GM19372 (cell line): ENCODE measurements around the gene NR5A1.

Experiments used
- ATAC-seq: cut with Tn5 transposase; IDR thresholded peaks from one replicate; pipeline ENCODE4 v1.9.1; 2021; ENCODE audit warnings: mild to moderate bottlenecking, low read depth, moderate library complexity; ENCODE audit not compliant: unreplicated experiment

NR5A1 gene

DNA sequence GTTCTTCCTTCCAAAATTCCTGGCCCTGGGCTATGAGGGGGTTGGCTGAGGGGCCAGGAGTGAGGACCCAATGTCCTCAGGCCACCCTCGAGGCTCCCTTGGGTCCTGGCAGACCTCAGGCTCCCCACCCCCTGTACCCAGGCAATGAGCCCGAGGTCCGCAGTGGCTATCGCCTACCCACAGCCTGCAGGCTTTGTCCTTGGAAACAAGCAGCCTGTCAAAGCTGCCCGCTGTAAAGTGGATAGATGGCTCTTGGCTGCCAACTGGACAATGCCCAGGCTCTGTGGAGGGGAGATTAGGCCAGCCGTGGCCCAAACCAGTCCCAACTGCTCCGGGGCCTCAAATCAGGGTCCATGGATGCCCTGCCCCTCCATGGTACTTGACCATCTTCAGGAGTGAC is 59.2 kb downstream of the NR5A1 start:
- ATAC-seq = no peak

DNA sequence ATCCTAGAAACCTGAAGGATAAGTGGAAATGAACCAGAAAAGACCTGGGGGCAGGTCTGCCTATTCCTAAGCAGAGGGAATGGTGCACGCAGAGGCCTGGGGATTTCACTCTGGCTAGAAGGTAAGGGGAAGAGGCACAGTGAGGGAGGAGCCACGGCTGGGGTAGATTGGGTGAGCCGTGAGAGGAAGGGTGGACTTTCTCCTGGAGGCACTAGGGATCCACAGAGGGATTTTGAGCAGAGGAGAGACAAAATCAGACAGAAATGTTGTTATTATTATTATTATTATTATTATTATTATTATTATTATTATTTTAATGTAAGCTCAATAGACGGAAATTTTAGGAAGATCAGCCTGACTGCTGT is 59.9 kb downstream of the NR5A1 start:
- ATAC-seq = no peak

DNA sequence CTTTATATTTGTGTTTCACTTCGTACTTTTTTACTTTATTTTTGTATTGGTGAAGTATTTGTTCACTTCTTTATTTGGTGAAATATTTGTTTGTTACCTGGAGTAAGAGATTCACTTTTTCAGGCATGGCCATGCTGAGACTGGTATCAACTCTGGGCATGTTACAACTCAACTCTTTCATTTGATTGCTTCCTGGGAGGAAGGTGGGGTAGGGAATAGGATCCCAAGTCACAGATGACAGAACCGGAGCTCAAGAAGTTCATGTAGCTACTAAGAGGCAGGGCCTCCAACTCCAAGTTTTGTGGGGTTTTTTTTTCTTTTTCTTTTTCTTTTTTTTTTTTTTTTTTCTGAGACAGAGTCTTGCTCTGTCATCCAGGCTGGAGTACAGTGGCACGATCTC is 63.0 kb downstream of the NR5A1 start:
- ATAC-seq = no peak

DNA sequence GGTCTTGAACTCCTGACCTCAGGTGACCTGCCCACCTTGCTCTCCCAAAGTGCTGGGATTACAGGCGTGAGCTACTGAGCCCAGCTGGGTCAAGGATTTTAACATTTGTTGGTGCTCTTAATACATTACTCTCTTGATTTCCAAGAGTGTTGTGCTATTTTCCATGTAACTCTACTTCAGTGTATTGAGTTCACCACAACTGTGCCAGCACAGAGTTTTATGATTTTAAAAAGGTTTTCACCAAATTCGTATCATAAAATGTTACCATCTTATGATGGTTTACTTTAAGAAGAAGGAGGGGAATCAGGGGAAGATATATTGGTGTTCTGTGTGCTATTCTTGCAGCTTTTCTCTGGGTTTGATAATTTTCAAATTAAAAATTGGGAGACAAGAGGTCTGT is 63.6 kb downstream of the NR5A1 start:
- no peak for ATAC-seq

DNA sequence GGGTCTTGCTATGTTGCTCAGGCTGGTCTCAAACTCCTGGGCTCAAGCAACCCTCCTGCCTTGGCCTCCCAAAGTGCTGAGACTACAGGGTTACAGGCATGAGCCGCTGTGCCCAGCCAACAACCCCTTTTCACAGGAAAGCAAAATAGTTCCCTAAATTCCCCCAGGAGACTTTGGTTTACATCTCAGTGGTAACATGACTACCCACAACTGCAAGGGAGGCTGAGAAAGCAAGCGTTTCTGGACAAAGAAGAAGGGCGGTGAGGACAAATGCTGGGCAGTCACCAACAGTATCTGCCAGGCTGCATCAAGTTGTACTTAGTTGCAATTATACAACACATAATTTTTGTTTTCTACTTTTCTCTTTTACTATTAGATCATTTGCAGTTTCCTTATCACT is 64.4 kb downstream of the NR5A1 start:
- no peak for ATAC-seq

DNA sequence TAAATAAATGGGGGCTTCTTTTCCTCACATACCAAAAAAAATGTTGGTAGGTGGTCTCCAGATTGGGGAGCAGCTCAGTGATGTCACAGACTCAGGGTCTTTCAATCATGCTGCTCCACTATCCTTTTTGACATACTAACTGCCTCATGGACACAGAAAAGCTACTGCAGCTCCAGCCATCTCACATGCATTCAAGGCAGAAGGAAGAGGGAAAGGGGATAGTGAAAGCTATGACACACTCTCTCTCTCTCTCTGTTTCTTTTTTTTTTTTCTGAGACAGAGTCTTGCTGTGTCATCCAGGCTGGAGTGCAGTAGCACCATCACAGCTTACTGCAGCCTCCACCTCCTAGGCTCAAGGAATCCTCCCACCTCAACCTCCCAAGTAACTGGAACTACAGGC is 64.8 kb downstream of the NR5A1 start:
- ATAC-seq = no peak

DNA sequence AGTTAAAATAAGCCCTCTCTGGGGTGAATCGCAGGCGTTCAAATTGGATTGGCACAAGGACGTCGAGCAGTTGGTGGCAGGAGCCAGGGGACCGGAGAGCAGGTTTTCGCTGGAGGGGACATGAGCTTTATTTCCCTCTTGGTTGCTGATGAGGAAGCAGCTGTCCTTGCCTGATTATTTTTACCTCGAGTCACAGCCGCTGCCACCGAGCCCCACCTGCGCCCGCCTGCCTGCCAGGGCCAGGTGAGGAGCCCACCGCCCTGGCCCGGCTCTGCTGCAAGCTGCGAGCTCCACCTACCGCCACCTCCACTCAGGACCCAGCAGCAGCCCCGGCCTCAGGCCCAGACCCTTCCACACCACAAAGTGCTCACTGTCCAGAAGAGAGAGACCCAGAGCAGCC is 65.9 kb downstream of the NR5A1 start:
- ATAC-seq = no peak

DNA sequence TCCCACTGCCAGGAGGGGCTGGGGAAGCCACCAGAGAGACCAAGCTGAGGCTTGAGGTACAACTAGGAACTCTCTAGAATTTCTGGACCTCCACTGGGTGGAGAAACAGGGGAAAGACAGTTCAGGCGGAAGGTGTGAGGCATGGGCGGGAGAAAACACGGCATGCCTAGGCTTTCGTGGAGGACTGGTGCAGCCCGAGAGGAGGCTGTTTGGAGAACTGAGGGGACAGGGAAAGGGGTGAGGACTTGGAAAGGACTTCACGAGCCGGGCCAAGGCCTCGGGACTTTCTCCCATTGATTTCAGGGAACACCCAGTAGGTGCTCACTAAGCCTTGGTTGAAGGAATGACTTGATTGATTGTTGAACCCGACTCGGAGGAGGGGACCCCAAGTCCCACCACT is 66.4 kb downstream of the NR5A1 start:
- ATAC-seq = no peak

DNA sequence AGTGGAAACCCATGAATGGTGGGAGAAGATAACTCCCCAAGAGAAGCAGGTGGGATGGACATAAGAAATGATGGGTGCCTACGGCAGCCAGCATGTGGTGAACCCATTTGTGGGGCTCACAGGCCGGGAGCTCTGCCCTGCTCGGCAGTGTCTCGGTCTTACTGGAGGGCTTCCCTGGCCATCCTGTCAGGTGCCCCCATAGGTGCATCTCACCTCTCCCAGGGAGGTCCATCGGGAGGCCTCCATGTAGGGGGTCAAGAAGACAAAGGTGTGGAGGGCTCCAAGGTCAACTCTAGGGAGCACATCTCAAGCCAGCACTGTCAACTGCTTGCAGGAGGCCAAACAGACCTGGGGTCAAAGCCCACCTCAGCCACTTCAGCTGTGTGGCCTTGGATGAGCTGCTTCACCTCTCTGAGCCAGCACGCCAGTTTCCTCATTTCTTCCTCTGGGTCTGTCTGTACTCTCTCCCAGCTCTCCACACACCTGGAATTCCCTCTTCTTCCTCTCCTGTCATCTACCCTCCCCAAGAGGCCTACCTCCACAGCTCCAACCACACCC is 67.4 kb downstream of the NR5A1 start:
- ATAC-seq = no peak

DNA sequence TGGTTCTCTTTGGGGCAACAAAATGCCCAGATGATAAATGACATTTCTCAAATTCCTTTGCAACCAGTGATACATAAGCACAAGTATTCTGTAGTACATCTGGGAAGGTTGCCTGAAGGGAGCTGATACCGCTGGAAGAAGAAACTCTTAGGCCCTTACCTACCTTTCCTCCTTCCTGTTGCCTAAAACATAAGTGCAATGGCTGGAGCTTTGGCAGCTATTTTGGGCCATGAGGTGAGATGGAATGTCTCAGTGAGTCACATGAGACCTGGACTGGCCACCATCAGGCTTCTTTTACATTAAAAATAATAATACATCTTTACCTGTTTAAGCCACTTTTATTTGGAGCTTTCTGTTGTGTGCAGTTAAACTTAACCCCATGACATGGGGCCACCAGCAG is 68.1 kb downstream of the NR5A1 start:
- ATAC-seq = no peak

DNA sequence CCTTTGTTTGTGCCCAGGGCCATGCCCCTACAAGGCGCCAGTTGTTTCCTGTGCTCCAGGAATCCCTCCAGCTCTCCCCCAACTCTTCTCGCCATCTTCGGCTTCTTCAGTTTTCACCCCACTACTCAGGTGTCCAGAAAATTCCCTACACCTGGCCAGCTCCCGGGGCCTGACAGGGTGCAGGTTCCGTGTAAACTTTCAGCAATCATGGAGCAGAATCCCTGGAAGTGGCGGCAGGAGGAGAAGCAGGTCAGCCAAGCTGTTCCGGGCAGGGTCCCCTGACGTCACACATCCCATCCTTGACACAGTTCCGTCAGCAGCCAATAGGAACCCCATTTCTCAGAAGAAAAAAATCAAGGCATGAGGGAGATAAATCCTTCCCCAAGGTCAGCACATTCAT is 69.1 kb downstream of the NR5A1 start:
- ATAC-seq = no peak

DNA sequence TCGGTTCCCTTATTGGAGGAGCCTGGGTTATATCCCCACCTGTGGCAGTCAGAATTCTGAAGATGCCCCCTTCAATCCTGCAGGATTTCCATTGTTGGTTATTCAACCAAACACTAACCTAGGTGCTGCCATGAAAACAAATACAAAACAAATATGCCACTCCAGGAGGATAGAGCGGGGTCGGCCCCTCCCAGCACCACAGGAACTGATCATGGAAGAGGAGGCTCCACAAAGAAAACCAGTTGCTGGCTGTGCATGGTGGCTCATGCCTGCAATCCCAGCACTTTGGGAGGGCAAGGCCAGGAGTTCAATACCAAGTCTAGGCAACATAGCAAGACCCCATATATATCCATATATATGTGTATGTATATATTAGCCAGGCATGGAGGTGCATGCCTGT is 70.1 kb downstream of the NR5A1 start:
- no peak for ATAC-seq

DNA sequence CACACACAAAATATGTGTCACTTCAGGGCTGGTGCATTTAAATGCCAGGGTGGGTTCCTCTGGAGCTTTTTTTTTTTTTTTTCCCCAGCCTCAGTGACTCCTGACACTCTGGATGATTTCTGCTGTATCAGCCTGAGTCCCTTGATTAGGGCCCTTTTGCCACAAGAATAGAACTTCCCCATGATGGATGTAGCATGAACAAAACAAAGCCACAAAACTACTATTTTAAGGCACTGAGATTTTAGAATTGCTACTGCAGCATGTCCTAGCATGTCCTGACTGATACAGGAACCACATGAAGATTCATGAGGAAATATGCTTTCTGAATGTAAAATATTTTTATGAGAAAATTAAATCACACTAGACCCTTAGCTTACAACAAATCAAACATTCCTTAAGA is 70.9 kb downstream of the NR5A1 start:
- no peak for ATAC-seq
